Urinary bladder (tissue), 4 donors: ENCODE measurements around the gene SKI. TPM values are rescaled to one million over a fixed set of nuclear protein-coding genes. Genes with fewer than 3 reads are reported as not detected.
"Not testable (repeated sequence)": the region's sequence is repeated elsewhere in the genome, so short reads cannot be mapped to it uniquely, and the experiment has no call there.

Experiments
- DNase-seq: peaks from one replicate; pipeline ENCODE4 v3.0.0-alpha.2; 2015; ENCODE audit errors: extremely low spot score
- H3K27ac ChIP-seq: one replicate; pipeline ENCODE4 v1.5.1; 2013; ENCODE audit warnings: low read depth, mild to moderate bottlenecking, moderate library complexity
- H3K36me3 ChIP-seq: one replicate; pipeline ENCODE4 v1.6.1; 2013; ENCODE audit warnings: mild to moderate bottlenecking, moderate library complexity; ENCODE audit not compliant: insufficient read depth
- H3K4me1 ChIP-seq: one replicate; pipeline ENCODE4 v1.6.1; 2013; ENCODE audit warnings: mild to moderate bottlenecking, moderate library complexity; ENCODE audit not compliant: insufficient read depth
- H3K4me3 ChIP-seq: one replicate; pipeline ENCODE4 v1.5.1; 2013; ENCODE audit warnings: low read depth, low read length
- whole genome bisulfite sequencing: extraction: QIAGEN DNeasy Blood & Tissue Kit; methylation state at CpG from one replicate; pipeline ENCODE4 v1.1.7; 2013; 5-methylcytosine and 5-hydroxymethylcytosine counted together
- polyA plus RNA-seq: library from polyadenylated mRNA; stranded (reverse); fragments of 200-250 nt; gene quantifications from one replicate; pipeline ENCODE4 v1.2.3, GENCODE V29; 2013
- total RNA-seq: library from RNA; depleted of rRNA; stranded (reverse); fragments of >200 nt; gene quantifications from one replicate; pipeline ENCODE4 v1.2.3, GENCODE V29; 2014
- donor health status: healthy with polysubstance abuse.
- donor health status: healthy.

SKI gene
- total and polyA plus RNA-seq, 2 donors: 27.8 to 60.5 TPM

DNA sequence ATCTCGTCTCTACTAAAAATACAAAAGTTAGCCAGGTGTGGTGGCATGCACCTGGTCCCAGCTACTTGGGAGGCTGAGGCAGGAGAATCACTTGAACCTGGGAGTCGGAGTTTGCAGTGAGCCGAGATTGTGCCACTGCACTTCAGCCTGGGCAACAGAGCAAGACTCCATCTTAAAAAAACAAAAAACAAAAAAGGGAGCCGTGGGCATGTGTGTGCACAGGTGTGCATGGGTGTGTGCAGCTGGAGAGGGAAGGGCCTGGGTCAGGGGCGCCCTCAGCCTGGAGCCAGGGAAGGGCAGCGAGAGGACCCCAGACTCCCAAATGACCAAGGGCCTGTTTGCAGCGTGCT lies 18.9 kb downstream of the SKI start:
- H3K27ac ChIP-seq, H3K4me1 ChIP-seq: not testable (repeated sequence)
- WGBS: 86% methylated on average over 7 of the region's 7 CpGs

DNA sequence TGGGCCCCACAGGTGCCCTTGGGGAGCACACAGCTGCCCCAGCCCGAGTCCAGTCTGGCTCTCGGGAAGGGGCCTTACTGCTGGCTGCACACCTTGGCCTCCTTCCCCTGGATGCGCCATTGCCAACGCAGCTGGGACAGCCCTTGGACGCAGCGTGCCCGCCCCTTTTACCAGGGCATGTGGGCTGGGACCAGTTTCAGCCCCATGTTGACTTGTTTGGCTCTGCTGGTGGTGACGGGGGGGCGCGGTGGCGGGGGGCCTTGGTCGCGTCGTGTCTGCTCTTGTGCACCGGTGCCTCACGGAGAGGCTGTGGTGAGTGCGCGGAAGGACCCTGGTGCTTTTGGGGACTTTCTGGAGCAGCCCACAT lies 19.6 kb downstream of the SKI start:
- DNase-seq: no peak
- WGBS: 57% methylated on average over 18 of the region's 18 CpGs
- Histone ChIP-seq H3K4me3 (no peak overlapping the region), H3K27ac (no peak overlapping the region), H3K36me3 (no peaks in the 10 kb centered on the region), H3K4me1 (peaks cover 8% of the 10 kb centered on the region)

More for the DNA sequence above, 18.9 kb downstream of the SKI start:
- not testable (repeated sequence) for H3K4me3 ChIP-seq, DNase-seq, H3K36me3 ChIP-seq

DNA sequence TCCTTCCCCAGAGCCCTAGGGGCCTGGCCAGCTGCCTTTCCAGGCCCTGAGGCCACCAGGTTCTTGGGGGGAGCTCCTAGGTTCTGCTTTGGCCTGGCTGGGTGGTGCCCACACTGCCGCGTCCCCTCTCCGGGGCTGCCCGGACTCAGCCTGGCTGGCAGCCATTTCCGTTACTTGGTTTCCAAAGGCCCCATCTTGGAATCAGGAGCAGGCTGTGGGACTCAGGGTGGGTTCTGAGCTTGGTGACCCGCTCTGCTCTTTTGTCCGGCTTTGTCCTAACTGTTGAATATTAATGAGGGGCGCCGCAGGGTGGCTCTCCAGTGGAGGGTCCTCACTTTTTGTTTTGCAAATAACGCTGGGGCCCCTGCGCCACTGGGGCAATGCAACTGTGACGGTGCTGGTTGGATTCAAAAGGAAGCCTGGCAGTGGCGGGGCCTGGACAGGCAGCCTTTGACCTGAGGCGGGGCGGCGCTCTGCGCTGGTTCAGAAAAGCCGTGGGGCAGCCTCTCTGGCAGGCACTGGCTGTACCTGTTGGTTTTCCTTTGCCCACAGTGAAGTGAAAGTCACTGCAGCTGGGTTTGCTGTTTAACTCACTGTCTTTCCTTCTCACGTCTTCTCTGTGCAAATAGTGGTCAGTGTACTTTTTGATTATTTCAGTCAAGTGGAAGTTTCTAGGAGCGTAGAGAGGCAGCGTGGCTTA lies 20.2 kb downstream of the SKI start:
- WGBS: 65% methylated on average over 21 of the region's 21 CpGs
- peaks cover 8% of the 10 kb centered on the region for H3K4me1 ChIP-seq

DNA sequence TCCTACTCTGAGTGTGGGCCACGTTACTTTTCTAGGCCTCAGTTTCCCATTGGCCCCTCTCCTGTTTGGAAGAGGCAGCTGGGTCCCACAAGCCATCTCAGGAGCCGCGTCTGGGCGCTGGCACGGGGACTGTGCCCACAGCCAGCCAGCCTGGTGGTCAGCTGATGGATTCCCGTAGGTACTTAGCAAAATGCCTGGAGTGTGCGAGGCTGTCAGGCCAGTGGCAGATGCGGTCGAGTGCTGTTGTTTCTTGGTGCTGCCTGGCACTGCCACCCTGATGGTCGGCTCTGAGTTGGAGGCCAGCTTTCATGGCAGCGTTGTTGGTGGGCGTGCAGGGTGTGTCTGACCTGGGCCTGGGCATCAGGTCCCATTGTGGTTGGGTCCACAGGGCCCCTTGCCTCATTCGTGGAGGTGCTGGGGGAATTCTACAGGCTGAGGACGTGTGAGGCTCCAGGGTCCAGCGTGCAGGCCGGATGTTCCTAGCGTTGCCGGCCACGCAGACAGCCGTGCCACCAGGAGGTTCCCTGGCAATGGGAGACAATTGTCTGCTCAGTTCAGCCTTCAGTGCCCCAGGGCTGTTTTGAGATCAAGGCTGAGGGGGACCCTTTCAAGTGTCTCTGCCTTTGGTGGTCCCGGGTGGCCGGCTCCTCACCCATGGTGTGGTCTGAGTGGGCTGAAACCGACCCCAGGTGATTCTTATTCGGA lies 20.9 kb downstream of the SKI start:
- Histone ChIP-seq H3K4me1 (peaks cover 8% of the 10 kb centered on the region), H3K36me3 (no peaks in the 10 kb centered on the region), H3K27ac (no peak overlapping the region), H3K4me3 (no peak overlapping the region)
- no peak for DNase-seq
- WGBS: 81% methylated on average over 24 of the region's 24 CpGs

More for the DNA sequence above, 20.2 kb downstream of the SKI start:
- H3K27ac ChIP-seq: no peak overlapping the region
- DNase-seq: no peak
- no peak overlapping the region for H3K4me3 ChIP-seq
- H3K36me3 ChIP-seq: no peaks in the 10 kb centered on the region

DNA sequence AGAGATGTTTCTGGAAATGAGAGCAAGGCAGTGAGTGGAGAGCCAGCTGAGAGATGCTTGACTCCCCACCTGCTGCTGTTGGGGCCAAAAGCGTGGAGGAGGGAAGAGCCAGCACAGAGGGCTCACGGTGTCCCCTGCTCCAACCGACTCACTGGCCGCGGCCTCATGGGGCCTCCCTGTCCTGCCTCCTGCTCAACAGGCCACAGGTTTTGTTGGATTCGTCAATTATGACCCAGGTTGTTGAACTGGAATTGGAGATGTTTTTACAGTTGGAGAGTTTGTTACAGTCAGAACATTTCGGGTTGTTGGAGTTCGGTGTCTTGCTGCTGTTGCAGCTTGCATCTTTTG lies 21.4 kb downstream of the SKI start:
- Histone ChIP-seq H3K36me3 (no peaks in the 10 kb centered on the region), H3K27ac (no peak overlapping the region), H3K4me3 (no peak overlapping the region), H3K4me1 (peaks cover 8% of the 10 kb centered on the region)
- 82% methylated on average over 8 of the region's 8 CpGs for WGBS
- DNase-seq: no peak

DNA sequence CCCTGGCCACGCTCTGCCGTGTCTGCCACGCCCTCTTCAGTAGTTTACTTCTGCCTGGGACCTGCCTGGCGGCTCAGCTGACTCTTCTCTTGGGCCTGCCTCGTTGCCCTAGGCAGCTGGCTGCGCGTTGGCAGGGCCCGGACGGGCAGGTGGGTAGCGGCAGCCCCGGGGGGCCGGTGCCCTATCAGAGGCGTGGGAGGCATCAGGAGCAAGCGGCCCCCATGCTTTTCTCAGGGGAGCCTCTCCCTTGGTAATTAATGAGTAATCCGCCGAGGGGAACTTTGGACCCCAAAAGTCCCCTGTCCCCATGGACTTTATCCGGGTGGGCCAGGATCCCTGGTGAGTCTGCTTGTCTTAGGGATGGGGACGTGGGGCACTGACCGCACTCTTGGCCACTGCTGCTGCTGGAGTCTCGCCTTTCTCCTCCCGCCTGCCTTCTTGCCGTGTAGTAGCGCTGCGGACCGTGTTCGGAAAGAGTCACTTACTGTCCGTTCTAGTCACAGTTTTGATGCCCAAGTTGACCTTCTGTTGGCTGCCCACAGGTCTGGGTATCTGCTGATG lies 22.7 kb downstream of the SKI start:
- H3K4me3 ChIP-seq: no peak overlapping the region
- no peaks in the 10 kb centered on the region for H3K36me3 ChIP-seq
- WGBS: 71% methylated on average over 27 of the region's 27 CpGs
- peaks cover 8% of the 10 kb centered on the region for H3K4me1 ChIP-seq
- H3K27ac ChIP-seq: no peak overlapping the region
- DNase-seq: no peak

DNA sequence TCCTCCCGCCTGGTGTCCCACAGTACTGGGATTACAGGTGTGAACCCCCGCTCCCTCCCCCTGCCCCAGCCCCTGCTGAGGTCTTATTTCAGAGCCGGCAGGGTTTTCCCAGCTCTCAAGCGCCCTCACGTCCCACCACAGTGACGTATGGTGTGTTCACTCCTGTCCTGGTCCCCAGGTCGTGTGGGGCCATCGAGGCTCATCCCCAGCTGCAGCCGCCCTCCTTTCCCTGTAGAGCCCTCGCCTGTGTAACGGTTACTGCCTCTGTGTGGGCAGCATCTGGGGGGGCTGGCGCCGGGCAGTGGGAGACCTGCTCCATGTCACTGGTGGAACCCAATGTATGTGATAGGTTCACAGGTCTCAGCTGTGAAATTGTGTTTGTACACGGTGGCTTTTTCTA lies 23.2 kb downstream of the SKI start:
- no peak for DNase-seq
- 59% methylated on average over 14 of the region's 14 CpGs for WGBS
- no peak overlapping the region for H3K4me3 ChIP-seq
- H3K27ac ChIP-seq: no peak overlapping the region
- no peaks in the 10 kb centered on the region for H3K36me3 ChIP-seq
- peaks cover 8% of the 10 kb centered on the region for H3K4me1 ChIP-seq

DNA sequence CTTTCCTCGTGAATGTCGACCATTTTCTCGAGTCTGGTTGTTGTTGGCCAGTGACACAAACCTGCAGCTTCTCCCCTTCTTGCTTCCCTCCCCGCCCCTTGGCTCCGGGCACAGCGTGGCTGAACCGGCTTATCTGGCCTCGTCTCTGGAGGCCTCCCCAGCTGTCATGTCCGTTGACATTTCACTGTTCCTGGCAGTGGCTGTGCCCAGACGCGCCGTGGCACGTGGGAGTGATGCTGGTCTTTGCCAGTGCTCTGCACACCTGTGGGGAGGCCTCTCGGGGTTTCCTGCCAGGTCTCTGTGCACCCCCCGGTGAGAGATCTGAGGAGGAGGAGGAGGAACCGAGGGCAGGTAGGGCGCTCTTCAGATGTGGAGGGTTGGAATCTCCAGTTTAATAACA lies 23.7 kb downstream of the SKI start:
- Histone ChIP-seq H3K36me3 (no peaks in the 10 kb centered on the region), H3K27ac (no peak overlapping the region), H3K4me1 (peaks cover 6% of the 10 kb centered on the region), H3K4me3 (no peak overlapping the region)
- WGBS: 23% methylated on average over 17 of the region's 17 CpGs
- no peak for DNase-seq

DNA sequence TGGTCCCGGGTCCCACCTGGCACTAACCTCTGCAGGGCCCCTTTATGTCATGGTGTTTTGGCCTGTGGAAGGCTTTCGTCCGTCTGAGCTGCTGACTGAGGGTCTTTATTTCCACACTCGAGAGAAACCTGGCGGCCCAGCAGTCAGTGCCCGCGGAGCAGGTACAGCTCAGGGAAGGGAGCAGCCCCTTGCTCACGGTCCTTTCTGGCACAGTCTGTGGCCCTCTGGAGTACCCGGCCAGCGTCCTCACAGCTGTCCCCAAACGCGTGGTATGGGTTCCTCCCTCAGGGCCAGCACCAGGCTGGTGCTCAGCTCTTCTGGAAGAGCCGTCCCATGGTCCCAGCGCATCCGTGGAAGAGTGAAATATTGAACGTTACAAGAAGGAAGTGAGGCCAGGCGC lies 24.3 kb downstream of the SKI start:
- DNase-seq: no peak
- Histone ChIP-seq H3K4me1 (peaks cover 5% of the 10 kb centered on the region), H3K27ac (no peak overlapping the region), H3K4me3 (no peak overlapping the region), H3K36me3 (no peaks in the 10 kb centered on the region)
- WGBS: 79% methylated on average over 17 of the region's 17 CpGs

DNA sequence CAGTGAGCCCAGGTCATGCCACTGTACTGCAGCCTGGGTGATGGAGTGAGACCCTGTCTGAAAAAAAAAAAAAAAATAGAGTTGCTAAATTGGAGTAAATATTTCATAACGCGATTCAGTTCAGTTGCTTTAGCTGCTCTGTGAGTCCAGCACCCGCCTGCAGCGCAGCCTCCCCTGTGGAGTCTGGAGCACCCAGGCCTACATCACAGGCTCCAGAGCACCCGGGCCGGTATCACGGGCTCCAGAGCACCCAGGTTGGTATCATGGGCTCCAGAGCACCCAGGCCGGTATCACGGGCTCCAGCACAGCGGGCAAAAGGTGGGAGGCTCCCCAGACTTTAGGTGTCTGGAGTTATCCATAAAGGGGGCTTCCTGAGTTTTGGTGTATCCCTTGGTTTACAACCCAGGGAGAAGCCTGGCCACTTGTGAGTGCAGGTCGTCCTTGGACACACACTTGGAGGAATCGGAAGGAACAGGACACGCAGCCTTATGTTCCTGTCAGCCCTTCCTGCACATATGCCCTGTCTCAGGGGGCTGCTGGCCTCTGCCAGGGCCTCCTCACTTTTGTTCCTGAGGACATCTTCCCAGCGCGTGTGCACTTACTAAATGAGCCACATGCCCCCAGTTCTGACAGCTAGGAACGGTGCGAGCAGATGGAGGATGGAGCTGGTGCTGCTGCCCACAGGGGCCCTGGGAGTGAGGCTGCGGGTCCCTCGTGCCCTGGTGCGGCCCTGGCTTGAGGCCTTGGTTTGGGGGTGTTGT lies 25.1 kb downstream of the SKI start:
- H3K36me3 ChIP-seq: no peaks in the 10 kb centered on the region
- no peak overlapping the region for H3K27ac ChIP-seq
- peaks cover 5% of the 10 kb centered on the region for H3K4me1 ChIP-seq
- no peak for DNase-seq
- whole genome bisulfite sequencing: 82% methylated on average over 20 of the region's 20 CpGs
- no peak overlapping the region for H3K4me3 ChIP-seq

DNA sequence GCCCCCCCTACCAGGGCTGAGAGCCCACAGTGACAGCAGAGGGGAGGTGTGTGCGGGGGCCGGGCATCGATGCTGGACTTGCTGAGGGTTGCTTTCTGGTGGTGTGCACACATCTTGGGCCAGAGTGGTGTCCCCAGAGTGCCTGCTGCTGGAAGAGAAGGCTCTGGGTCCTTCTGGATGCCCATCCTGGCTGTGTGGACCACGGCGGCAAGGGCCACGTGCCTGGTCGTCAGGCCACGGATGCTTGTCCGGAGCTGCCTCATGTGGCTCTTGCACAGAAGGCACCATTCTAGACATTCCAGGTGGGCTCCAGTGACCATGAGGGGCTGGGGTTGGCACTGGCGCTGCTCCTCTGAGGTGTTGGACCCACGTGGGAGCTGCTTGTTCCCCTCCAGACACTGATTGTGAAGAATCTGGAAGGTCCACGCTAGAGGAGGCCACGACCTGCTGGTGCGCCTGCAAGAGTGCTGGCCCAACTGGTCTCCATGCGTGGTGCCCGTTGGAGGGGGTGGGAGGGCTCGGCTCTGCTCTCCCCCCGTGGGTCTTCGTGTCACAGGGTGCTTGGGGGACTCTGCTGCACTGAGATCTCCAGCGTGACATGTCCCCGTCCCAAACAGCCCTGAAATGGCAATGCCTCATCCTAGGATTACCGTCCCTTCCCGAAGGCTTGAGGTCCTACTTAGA lies 25.8 kb downstream of the SKI start:
- DNase-seq: no peak
- no peak overlapping the region for H3K27ac ChIP-seq

DNA sequence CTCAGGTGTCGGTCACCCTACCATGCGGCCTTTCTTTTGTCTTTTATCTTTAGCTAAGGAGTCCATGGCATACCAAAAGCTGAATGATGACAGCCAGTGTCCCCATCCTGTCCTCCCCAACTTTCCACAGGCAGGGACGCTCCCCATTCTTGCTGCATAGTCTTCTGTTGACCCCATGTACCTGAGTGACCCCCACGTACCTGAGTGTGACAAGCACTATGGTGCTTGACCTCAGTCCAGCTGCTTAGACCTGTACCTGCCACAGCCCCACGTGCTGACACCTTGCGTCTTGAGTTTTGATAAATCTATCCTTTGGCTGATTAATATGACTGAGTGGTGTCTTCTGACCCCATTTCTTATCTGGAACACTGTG lies 26.9 kb downstream of the SKI start:
- Histone ChIP-seq H3K27ac (peak overlapping the region; percentile 11), H3K4me1 (peaks cover 5% of the 10 kb centered on the region), H3K4me3 (no peak overlapping the region), H3K36me3 (no peaks in the 10 kb centered on the region)
- WGBS: 91% methylated on average over 6 of the region's 6 CpGs
- DNase-seq: no peak

More for the DNA sequence above, 25.8 kb downstream of the SKI start:
- Histone ChIP-seq H3K4me3 (no peak overlapping the region), H3K36me3 (no peaks in the 10 kb centered on the region), H3K4me1 (peaks cover 5% of the 10 kb centered on the region)
- WGBS: 92% methylated on average over 23 of the region's 23 CpGs
